Chondrocyte (in vitro differentiated cells): Measurements from ENCODE around the gene VRTN. TPM values are rescaled to one million over a fixed set of nuclear protein-coding genes. Genes with fewer than 3 reads are reported as not detected.
A peak's percentile ranks its signal among the peaks of the same experiment; 100 is the strongest.
"Not testable (repeated sequence)": the region's sequence is repeated elsewhere in the genome, so short reads cannot be mapped to it uniquely, and the experiment has no call there.

ENCODE experiments used
- DNase-seq: peaks from one replicate; pipeline ENCODE4 v3.0.0; 2021; ENCODE audit warnings: mixed read lengths, low spot score
- H3K27ac Mint-ChIP-seq: one replicate; pipeline ENCODE4 v1.8.0; 2021; ENCODE audit warnings: mild to moderate bottlenecking, moderate library complexity, mixed read lengths; ENCODE audit not compliant: unreplicated experiment
- H3K27me3 Mint-ChIP-seq: 2 replicates; pipeline ENCODE4 v1.8.0; 2021; ENCODE audit warnings: low read depth, mixed read lengths
- H3K36me3 Mint-ChIP-seq: 2 replicates; pipeline ENCODE4 v1.8.0; 2021; ENCODE audit warnings: low read depth, mixed read lengths
- H3K4me1 Mint-ChIP-seq: 2 replicates; pipeline ENCODE4 v1.8.0; 2021; ENCODE audit warnings: low read depth, mild to moderate bottlenecking, mixed read lengths
- H3K4me3 Mint-ChIP-seq: one replicate; pipeline ENCODE4 v1.8.0; 2021; ENCODE audit warnings: mild to moderate bottlenecking, moderate library complexity, mixed read lengths; ENCODE audit not compliant: unreplicated experiment
- H3K9me3 Mint-ChIP-seq: 2 replicates; pipeline ENCODE4 v1.8.0; 2021; ENCODE audit warnings: low read depth, mixed read lengths
- CTCF ChIP-seq: fragments of 200-600 bp; sonication (generic); IDR thresholded peaks from 2 replicates; pipeline ENCODE4 v1.5.0; 2021; ENCODE audit warnings: antibody characterized with exemption, mild to moderate bottlenecking, moderate library complexity
- total RNA-seq: library from RNA; stranded (reverse); gene quantifications from 3 replicates; pipeline ENCODE4 v1.2.1, GENCODE V29; 2021

VRTN gene
- total RNA-seq, 1 donor from 2014 or later = not detected

GRCh38 chr14:74314576-74314975 is 33.7 kb upstream of the VRTN start:
- no peaks in the 10 kb centered on the region for H3K9me3 Mint-ChIP-seq

GRCh38 chr14:74324931-74325361 is 23.3 kb upstream of the VRTN start:
- Mint-ChIP-seq H3K9me3 (no peaks in the 10 kb centered on the region), H3K36me3 (no peaks in the 10 kb centered on the region), H3K4me1 (peaks cover 9% of the 10 kb centered on the region), H3K4me3 (no peak overlapping the region), H3K27me3 (peaks cover 7% of the 10 kb centered on the region), H3K27ac (no peak overlapping the region)
- peak; percentile 86 for TF ChIP-seq CTCF
- DNase-seq = peak; percentile 2

More at GRCh38 chr14:74314576-74314975, 33.7 kb upstream of the VRTN start:
- peaks cover 3% of the 10 kb centered on the region for H3K27me3 Mint-ChIP-seq
- DNase-seq = no peak
- no peak overlapping the region for H3K4me3 Mint-ChIP-seq
- no peaks in the 10 kb centered on the region for H3K36me3 Mint-ChIP-seq
- peaks cover 5% of the 10 kb centered on the region for H3K4me1 Mint-ChIP-seq
- no peak for TF ChIP-seq CTCF
- no peak overlapping the region for H3K27ac Mint-ChIP-seq

GRCh38 chr14:74325446-74325845 is 22.8 kb upstream of the VRTN start:
- Mint-ChIP-seq H3K9me3 (no peaks in the 10 kb centered on the region), H3K27ac (no peak overlapping the region), H3K4me1 (peaks cover 9% of the 10 kb centered on the region), H3K36me3 (no peaks in the 10 kb centered on the region), H3K27me3 (peaks cover 7% of the 10 kb centered on the region), H3K4me3 (no peak overlapping the region)
- peak; percentile 7 for DNase-seq
- no peak for TF ChIP-seq CTCF

GRCh38 chr14:74326369-74327152 is 21.7 kb upstream of the VRTN start:
- peaks cover 9% of the 10 kb centered on the region for H3K4me1 Mint-ChIP-seq
- peak; percentile 44 for DNase-seq
- no peaks in the 10 kb centered on the region for H3K36me3 Mint-ChIP-seq
- no peaks in the 10 kb centered on the region for H3K9me3 Mint-ChIP-seq
- no peak for TF ChIP-seq CTCF
- H3K4me3 Mint-ChIP-seq = no peak overlapping the region
- H3K27ac Mint-ChIP-seq = no peak overlapping the region
- peaks cover 5% of the 10 kb centered on the region for H3K27me3 Mint-ChIP-seq

- H3K27me3 Mint-ChIP-seq, H3K36me3 Mint-ChIP-seq, H3K9me3 Mint-ChIP-seq, DNase-seq, H3K4me3 Mint-ChIP-seq, H3K4me1 Mint-ChIP-seq, H3K27ac Mint-ChIP-seq: not testable (repeated sequence)
Measured at GRCh38 chr14:74329950-74330552, 18.2 kb upstream of the VRTN start.
